Hippocampal formation (tissue), 2 donors: ENCODE results near the gene ARRB1.
A peak's percentile ranks its signal among the peaks of the same experiment; 100 is the strongest.
"Not testable (repeated sequence)": the region's sequence is repeated elsewhere in the genome, so short reads cannot be mapped to it uniquely, and the experiment has no call there.

Experiments used
- DNase-seq, 2 donors: peaks; one replicate each; lab custom pipeline; 2025; lab: John Stamatoyannopoulos, UW

ARRB1 gene

DNA sequence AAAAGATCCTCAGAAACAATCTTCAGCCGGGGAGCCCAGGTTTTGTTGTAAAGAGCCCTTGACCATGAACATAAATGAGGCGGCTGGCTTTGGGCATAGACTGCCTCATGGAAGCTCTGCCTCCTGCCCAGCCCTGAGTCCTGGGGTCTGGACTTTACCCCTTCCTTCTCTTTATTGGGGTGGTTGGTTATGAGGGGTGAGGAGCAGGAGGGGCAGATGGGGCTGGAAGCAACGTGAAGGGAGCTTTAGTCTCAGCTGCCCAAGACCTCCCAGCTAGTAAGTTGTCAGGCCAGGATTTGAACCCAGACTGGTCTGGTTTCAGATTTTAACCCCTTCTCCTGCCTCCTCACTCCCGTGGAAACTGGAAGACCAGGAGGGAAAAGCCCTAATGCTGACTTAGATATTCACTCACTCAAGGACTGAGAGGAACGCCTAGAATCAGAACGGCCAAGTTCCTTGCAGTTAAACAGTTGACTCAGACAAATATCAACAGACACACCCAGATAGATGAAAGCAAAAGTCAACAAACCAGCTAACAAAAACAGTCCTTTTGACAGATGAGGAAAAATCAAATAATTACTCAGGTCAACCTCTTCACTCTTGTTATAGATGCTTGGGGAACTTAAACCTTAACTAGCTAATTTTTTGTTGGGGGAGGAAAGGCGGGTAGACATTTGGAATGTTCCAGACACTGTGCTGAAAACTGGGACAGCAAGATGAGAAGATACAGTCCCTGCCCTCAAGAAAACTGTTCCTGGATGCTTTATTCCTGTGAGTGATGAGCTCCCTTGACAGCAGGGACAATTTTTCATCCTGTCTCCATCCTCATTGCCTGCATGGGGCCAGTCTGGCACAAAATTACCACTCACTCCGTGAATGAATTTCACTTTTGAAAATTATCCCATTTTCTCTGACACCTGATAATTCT is 20.8 kb upstream of the ARRB1 start:
- no peak for DNase-seq

DNA sequence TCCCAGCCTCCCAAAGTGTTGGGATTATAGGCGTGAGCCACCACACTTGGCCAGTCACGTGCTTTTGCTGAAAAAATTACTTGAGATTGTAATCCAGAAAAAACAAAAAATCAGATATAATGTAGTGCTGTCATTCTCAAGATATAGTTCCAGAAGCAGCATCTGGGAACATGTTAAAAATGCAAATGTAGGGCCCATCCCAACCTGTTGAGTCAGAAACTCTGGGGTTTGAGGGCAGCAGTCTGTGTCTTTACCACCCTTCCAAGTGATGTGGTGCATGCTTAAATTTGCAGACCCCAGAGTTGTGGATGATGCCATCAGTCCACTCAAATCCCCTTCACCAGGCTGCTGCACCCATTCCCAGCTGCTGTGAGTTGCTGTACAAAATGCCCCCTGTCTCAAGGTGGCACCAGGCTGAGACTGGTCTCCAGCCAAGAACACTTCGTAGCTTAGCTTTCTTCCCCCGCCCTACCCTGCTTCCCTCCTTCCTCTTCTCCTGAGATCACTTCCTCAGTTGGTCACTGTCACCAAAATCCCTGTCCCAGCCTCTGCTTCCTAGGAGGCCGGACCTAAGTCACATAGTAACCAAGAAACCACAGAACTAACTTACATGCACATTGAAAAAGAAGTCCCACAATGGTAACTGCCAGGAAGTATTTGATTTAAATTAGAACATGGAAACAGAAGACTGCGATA is 18.2 kb upstream of the ARRB1 start:
- peak in 1 of 2 donors; percentile 17 for DNase-seq

- not testable (repeated sequence) for DNase-seq
These were observed 15.4 kb upstream of the ARRB1 start for GRCh38 chr11:75366826-75367225.

DNA sequence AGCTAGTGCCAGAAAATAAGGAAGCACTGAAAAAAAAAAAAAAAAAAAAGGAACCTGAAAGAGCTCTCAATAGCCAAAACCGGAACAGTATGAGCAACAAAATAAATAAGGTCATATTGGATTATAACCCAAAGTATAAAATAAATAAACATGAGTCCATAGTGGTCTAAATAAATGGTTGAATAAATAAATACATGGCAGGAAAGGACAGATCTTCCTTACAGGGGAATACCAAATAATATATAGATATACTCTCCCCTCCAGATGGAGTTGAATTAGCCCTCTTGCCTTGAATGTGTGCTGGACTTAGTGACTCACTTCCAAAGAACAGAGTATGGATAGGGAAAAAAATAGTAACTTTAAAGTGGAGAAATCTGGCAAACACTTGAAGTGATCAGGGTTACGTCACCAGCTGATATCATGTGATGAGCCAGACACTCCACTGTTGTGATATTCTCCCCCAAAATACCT is 14.3 kb upstream of the ARRB1 start:
- no peak for DNase-seq

GRCh38 chr11:75362285-75362684 is 10.8 kb upstream of the ARRB1 start:
- DNase-seq = not testable (repeated sequence)

DNA sequence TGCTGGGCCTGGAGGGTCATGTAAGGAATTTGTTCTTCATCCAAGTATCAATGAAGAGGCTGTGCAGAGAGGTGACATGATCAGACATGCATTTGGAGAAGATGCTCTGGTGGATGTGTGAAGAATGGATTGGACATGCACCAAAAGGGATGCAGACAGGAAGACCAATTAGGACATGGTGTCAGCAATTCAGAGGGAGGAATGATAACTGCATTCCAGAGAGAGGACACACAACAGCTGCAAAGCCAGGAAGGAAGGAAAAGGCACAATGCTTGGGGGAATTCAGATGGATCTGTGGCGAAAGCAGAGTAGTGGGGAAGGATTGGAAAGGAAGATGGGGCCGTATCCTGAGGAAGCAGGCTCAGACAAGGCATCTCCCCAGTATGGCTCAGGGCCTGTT is 5.2 kb upstream of the ARRB1 start:
- DNase-seq = no peak

DNA sequence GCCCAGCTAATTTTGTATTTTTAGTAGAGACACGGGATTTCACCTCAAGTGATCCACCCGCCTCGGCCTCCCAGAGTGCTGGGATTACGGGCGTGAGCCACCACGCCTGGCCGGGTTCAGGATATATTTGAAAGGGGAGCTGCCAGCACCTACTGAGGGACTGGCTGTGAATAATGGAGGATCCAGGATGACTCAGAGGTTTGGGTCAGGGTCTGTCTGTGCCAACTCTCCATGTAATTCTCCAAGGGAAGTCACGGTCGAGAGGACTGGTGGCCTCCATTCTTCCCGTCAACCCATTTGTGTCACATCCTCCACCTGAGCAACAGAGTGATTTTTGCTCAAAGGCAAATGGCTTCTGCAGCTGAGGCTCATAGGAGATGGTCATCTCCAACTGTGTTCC is 3.6 kb upstream of the ARRB1 start:
- DNase-seq = no peak

GRCh38 chr11:75352588-75353206 is 1.2 kb upstream of the ARRB1 start:
- DNase-seq = no peak

DNA sequence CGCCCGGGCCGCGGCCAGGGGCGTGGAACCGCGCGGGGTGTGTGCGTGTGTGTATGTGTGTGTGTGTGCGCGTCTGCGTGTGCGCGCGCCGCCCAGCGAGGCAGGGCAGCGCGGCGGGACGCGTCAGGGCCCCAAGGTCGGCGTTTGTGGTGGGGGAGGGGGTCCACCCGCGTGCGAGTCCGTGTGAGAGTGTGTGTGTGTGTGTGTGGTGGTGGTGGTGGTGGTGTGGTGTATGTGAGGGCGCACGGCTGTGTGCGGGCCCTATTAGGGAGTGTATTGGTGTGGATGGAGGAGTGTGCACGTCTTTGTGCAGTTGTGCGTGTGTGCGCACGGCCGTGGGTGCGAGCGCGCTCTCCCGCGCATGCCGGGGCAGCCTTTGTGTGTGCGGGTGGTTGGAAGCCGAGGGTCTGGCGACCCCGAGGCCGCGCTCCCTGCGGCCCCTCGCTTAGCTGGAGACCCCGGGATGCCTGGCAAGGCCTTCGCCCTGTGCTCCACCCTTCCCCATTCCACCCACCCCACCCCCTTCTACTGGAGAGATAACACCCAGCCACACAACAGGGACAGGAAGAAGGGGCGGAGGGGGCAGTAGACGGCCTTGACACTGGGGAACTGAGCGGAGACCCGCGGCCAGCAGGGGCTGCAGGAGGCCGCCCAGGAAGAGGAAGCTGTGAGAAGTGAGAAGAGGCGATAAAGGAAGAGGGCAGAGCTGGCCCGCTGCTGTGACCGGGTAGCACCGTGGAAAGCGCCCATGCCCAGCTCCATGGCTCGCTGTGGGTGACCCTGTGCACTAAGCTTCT is 528 bp upstream of the ARRB1 start:
- peak in 1 of 2 donors; percentile 55 for DNase-seq

DNA sequence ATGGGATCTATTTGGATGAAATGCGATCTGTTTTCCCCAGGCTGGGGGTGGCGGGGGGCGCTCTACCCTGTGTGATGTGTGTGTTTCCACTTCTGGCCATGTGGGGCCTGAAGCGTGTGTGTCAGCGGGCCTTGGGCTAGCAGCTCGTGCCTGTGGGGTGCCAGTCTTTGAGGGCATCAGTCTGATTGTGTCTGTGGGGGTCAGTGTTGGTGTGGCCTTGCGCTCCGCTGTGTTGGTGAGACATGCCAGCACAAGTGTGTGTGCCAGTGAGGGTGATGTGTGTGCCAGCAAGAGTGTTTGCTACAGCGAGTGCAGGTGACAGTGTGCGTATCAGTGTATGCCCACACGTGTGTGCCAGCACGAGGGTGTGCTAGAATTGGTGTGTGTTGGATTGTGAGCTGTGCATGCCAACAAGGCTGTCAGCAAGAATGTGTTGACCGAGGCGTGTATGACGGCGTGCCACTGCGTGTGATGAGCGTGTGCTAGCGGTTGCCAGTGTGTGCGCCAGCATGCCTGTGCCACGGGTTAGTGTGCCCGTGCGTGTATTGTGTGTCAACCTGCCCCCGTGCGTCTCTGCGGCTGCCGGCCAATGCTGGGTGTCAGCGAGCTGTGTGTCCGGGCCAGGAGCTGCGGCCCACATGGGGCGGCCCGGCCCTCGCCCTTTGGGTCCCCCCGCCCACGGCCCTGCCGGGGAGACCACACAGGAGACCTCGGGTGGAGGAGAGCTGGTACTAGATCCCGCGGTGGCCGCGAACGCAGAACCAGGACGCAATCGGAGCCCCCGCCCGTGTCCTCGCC is 519 bp downstream of the ARRB1 start:
- DNase-seq = peak in 1 of 2 donors; percentile 39

GRCh38 chr11:75350122-75350742 is 1.2 kb downstream of the ARRB1 start:
- no peak for DNase-seq

DNA sequence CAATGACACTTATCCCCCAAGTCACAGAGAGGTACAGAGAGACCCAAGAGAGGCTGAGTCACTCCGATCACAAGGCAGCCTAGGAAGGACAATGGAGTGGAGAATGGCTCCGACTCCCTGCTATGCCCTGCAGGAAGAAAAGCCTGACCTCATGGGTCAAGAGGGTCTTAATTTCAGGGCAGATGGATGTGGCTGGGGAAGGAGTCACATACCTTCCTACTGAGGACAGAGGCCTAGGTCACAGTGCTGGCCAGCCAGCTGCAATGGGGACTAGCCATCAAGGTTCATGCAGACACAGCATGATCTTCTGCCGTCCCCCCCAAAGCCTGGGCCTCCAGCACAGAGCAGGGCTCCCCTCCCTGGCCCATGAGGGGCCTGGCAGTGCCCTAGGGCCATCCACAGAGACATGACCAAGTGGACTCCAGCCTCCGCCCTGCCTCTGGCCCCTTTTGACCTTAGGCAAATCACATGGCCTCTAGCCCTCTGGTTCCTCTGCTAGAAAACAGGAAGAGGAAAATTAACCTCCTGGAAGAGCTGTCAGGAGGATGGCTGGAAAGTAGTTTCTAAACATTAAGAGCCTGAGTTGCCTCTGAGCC is 1.8 kb downstream of the ARRB1 start:
- peak in 1 of 2 donors; percentile 26 for DNase-seq

GRCh38 chr11:75347781-75348566 is 3.5 kb downstream of the ARRB1 start:
- no peak for DNase-seq

DNA sequence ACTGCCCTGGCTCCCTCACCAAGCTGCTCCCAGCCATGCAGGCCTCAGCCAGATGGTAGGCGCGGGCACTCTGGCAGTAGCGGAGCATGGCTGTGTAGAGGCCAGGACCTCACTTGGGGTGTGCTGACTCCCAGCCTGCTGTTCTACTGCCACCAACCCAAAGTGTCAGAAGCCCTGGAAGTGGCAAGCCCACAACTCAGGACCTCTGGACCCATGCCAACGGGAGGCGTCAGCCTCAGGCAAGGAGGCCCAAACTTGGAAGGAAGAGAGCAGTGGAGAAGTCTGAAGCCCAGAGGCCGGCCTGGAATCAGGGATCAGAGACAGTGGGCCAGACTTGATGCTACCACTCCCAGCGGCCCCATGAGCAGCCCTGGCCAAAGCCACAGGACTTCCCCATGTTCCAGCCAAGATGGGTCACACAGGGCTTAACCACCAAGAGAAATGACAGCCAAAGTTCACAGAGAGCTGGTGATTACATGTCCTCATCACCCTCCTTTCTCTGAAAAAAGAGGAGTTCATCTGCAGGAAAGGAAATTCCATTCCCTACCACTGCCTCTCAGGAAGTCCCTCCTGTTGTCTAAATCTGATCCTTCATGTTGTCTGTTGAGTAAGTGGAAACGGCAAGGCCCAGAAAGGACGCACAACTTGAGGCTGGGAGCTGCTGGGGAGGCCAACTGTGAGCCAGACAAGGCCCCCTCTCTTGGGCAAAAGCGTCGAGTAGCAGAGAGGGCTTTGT is 4.4 kb downstream of the ARRB1 start:
- no peak for DNase-seq

DNA sequence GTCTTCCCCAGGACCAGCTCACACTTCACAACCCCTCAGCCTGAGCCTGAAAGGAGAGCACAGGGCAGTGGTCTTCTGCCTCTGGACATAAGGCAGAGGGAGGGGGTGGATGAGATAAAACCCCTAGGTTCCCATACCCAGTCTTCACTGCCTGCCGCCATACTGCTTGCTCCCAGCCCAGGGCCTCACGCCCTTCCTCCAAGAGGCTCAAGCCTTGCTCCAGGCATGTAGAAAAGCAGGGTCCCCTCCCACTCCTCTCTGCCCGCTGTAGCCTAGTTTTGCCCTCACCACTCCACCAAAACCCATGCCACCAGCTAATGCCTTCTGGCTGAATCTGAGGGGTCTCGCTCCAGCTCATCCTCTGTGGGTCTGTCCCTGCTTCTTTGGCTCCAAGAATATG is 5.2 kb downstream of the ARRB1 start:
- no peak for DNase-seq

- DNase-seq = no peak
These were observed 5.9 kb downstream of the ARRB1 start for GRCh38 chr11:75345455-75346160.

DNA sequence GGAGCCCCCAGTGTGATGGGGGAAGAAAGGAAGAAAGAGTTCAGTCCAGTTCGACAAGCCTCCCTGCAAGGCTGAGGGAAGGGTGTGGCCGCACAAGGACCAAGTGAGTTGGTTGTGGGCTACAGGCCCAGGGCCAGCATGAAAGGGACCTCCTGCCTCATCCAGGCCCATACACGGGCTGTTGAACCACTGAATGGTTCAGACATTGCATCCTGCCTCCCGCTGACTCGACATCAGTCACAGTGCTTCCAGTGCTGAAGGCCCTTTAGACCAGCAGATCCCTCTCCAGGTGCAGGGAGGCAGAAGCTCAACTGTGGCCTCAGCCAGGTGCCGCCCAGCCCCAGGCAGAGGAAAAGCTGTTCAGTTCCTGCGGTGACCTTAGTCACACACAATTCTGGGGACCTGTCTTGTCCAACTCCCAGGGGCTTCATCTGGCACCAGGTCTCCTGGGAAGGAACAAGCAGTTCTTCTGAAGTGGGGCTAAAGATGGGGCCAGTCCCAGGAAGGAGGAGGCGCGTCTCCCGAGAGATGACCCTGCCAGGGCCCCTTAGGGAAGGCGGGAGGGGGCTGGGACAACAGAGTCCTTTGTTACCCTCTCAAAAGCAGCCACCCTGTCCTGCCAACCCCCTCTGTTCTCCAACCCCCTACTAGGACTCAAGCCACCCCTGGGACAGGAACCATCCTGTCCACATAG is 6.6 kb downstream of the ARRB1 start:
- DNase-seq = no peak
